Ramos (cell line): ENCODE data around the gene DHX29.

Source experiments
- in situ Hi-C: fragments of 300-500 bp; cut with MboI; formaldehyde crosslinking; loops from one replicate; pipeline ENCODE4 v1.14.3; 2022; ENCODE audit warnings: low sequenced_read_pairs; ENCODE audit not compliant: unreplicated experiment

DHX29 gene

GRCh38 chr5:55232985-55233928 is 74.2 kb downstream of the DHX29 start, which contains the start of gene CCNO:
CCNO (minus strand) TSS chr5:55233608; CDS start chr5:55233523, 85 bp downstream.
- in situ Hi-C loops: no loop called here

- in situ Hi-C loops: no loop called here
Measured at GRCh38 chr5:55232271-55232984, 75.1 kb downstream of the DHX29 start.

- in situ Hi-C loops: no loop called here
Measured at GRCh38 chr5:55231919-55232270, 75.6 kb downstream of the DHX29 start.

- in situ Hi-C loops: no loop called here
Measured at GRCh38 chr5:55231029-55231918, 76.2 kb downstream of the DHX29 start.

- in situ Hi-C loops: no loop called here
Measured at GRCh38 chr5:55230086-55230629, 77.3 kb downstream of the DHX29 start.

- in situ Hi-C loops: no loop called here
Measured at GRCh38 chr5:55227664-55228430, 79.6 kb downstream of the DHX29 start.

GRCh38 chr5:55226934-55227663 is 80.4 kb downstream of the DHX29 start, which contains the start of gene MCIDAS:
MCIDAS (minus strand) TSS chr5:55227315; CDS start chr5:55227138, 177 bp downstream.
- in situ Hi-C loops: no loop called here

GRCh38 chr5:55226027-55226933 is 81.2 kb downstream of the DHX29 start:
- in situ Hi-C loops: no loop called here

GRCh38 chr5:55225346-55225745 is 82.1 kb downstream of the DHX29 start:
- in situ Hi-C loops: no loop called here

- in situ Hi-C loops: no loop called here
Measured at GRCh38 chr5:55223812-55224240, 83.7 kb downstream of the DHX29 start.

- in situ Hi-C loops: no loop called here
Measured at GRCh38 chr5:55222985-55223811, 84.3 kb downstream of the DHX29 start.

GRCh38 chr5:55222092-55222984 is 85.2 kb downstream of the DHX29 start:
- in situ Hi-C loops: no loop called here

- in situ Hi-C loops: no loop called here
Measured at GRCh38 chr5:55220433-55221185, 86.9 kb downstream of the DHX29 start.

GRCh38 chr5:55219770-55220169 is 87.7 kb downstream of the DHX29 start:
- in situ Hi-C loops: no loop called here

GRCh38 chr5:55218967-55219366 is 88.5 kb downstream of the DHX29 start:
- in situ Hi-C loops: no loop called here
